Measurements from ENCODE around the gene PTBP1.

- no peak for TF ChIP-seq CTCF (IDR thresholded peaks at IDR 0.05; ENCODE audit: low read length)
- TF ChIP-seq EZH2 (IDR thresholded peaks at IDR 0.05; ENCODE audit: borderline replicate concordance, low read length), result no peak
Observed at GRCh38 chr19:813219-814151, 16.2 kb downstream of the PTBP1 start.
